Stimulated activated CD4-positive, alpha-beta T cell treated with anti-CD3 and anti-CD28 coated beads, Interleukin-12 subunit alpha, Interleukin-12 subunit beta, amount 100 ng/mL, for 24 hours (primary cell): Measurements from ENCODE around the gene POLL.
A peak's percentile ranks its signal among the peaks of the same experiment; 100 is the strongest.

Source experiments
- DNase-seq, 2 experiments: peaks; one replicate each; pipeline ENCODE4 v3.0.0-alpha.2; 2020; ENCODE audit warnings: low read depth in 2 of 2

The POLL gene

GRCh38 chr10:101573885-101574753 lies 13.9 kb downstream of the POLL start:
- DNase-seq: no peak

- DNase-seq: no peak
Measured at GRCh38 chr10:101572785-101573184, 15.3 kb downstream of the POLL start.

- no peak for DNase-seq
Measured at GRCh38 chr10:101572126-101572525, 15.9 kb downstream of the POLL start.

- DNase-seq: no peak
Measured at GRCh38 chr10:101571271-101571925, 16.7 kb downstream of the POLL start.

GRCh38 chr10:101570428-101571270 lies 17.4 kb downstream of the POLL start:
- no peak for DNase-seq

- peak; percentile 62 to 74 for DNase-seq
Measured at GRCh38 chr10:101569622-101570427, 18.2 kb downstream of the POLL start.

- no peak for DNase-seq
Measured at GRCh38 chr10:101569323-101569621, 18.8 kb downstream of the POLL start.

GRCh38 chr10:101568054-101568745 lies 19.9 kb downstream of the POLL start:
- DNase-seq: no peak

- DNase-seq: no peak
Measured at GRCh38 chr10:101567165-101568006, 20.7 kb downstream of the POLL start.

- no peak for DNase-seq
Measured at GRCh38 chr10:101566333-101567164, 21.5 kb downstream of the POLL start.

GRCh38 chr10:101565936-101566332 lies 22.1 kb downstream of the POLL start:
- no peak for DNase-seq

- DNase-seq: no peak
Measured at GRCh38 chr10:101565370-101565900, 22.6 kb downstream of the POLL start.

- no peak for DNase-seq
Measured at GRCh38 chr10:101564490-101564991, 23.5 kb downstream of the POLL start.

GRCh38 chr10:101563497-101564040 lies 24.5 kb downstream of the POLL start:
- no peak for DNase-seq

GRCh38 chr10:101563007-101563406 lies 25.1 kb downstream of the POLL start:
- DNase-seq: no peak

GRCh38 chr10:101562231-101562630 lies 25.8 kb downstream of the POLL start:
- no peak for DNase-seq

- no peak for DNase-seq
Measured at GRCh38 chr10:101561068-101561915, 26.8 kb downstream of the POLL start.
